Measurements from ENCODE around the gene RC3H2.

DNA sequence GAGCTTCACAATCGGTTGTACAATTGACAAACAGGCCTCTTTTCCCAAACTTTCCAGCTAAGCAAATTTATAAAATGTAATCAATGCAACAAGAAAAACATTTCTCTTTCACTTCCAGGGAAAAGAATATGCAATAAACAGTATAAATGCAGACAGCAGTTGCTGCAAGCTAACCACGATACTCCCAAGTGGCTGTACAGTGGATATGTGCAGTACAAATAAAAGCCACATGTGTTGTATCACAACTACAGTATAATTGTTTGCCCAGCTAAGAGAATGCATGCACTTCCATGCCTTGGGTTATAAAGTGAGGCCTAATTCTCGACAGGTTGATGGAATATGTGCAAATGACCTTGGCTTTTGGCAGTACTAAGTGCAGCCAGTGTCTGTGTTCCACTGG is 60.0 kb downstream of the RC3H2 start:
- TF ChIP-seq, protein P1, sequence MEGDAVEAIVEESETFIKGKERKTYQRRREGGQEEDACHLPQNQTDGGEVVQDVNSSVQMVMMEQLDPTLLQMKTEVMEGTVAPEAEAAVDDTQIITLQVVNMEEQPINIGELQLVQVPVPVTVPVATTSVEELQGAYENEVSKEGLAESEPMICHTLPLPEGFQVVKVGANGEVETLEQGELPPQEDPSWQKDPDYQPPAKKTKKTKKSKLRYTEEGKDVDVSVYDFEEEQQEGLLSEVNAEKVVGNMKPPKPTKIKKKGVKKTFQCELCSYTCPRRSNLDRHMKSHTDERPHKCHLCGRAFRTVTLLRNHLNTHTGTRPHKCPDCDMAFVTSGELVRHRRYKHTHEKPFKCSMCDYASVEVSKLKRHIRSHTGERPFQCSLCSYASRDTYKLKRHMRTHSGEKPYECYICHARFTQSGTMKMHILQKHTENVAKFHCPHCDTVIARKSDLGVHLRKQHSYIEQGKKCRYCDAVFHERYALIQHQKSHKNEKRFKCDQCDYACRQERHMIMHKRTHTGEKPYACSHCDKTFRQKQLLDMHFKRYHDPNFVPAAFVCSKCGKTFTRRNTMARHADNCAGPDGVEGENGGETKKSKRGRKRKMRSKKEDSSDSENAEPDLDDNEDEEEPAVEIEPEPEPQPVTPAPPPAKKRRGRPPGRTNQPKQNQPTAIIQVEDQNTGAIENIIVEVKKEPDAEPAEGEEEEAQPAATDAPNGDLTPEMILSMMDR (IDR thresholded peaks at IDR 0.05): no peak
- no peak for TF ChIP-seq POLR2AphosphoS5 (IDR thresholded peaks at IDR 0.05)

Data from transverse colon (tissue), 4 donors.